ENCODE data around the gene OARD1. TPM values are rescaled to one million over a fixed set of nuclear protein-coding genes. Genes with fewer than 3 reads are reported as not detected.

OARD1 gene
- polyA plus RNA-seq, 1 donor: 19.1 TPM

DNA sequence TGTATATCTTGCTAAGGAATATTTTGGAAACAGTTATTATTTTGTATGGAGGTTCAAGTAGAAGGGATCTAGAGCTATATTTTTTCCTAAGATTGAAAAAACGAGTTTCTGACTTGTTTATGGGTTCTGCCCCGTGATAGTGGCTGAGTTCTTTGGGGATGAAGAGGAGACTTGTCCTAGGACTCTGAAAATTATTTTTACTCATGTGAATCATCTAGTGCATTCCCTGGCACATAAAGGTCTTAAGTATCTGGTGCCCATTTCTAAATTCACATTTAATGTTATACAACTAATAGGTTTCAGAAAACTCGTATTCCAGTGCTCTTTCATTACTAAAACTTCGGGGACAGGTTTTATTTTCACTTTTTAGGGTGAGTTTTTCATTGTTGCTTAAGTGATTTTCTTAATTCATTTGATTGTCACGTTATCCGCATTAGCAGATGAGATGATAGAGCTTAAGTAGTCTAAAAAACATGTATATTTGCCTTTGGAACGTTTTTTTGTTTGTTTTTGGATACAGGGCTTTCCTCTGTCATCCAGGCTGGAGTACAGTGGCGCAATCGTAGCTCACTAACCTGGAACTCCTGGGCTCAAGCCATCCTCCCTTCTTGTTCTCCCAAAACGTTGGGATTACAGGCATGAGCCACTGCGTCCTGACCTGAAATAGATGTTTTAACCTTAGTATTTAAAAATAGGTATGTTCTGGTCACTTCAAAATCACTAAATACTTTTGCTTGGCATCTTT lies 2.7 kb upstream of the OARD1 start:
- DNase-seq: no peak

DNA sequence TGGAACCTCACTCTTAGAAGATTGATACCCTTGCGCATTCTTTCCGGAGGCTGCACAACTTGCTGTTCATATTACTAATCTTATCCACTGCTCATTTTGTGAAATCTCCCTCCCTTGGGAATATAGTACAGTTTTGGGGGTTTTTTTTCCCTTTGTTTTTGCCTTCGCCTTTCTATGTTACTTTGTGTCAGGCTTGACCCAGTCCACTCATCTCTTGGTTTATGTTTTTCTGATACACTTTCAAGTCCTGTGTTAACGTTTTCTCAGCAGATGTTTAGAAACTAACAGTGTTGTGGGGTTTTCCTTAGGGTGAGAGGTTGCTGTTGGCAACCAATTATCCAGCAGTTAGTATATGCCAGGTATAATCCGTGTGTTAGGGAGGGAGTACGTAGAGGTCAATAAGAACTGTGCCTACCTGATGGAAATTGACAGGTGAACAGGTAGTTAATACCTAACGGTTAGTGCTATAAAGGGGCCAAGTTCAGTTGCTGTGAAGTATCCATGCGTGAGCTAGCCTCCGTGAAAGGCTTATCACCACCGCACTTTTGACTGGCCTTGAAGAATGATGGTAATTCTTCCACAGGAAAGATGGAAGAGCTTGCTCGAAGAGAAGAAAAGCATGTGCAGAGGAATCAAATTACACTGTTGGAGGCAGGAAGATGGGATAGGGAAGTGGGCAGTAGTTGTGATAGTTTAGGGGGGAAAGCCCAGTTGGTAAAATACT lies 2.0 kb upstream of the OARD1 start:
- DNase-seq: peak; percentile 23

- peak; percentile 82 for DNase-seq
Observed at GRCh38 chr6:41073203-41073967, 1.2 kb upstream of the OARD1 start.

DNA sequence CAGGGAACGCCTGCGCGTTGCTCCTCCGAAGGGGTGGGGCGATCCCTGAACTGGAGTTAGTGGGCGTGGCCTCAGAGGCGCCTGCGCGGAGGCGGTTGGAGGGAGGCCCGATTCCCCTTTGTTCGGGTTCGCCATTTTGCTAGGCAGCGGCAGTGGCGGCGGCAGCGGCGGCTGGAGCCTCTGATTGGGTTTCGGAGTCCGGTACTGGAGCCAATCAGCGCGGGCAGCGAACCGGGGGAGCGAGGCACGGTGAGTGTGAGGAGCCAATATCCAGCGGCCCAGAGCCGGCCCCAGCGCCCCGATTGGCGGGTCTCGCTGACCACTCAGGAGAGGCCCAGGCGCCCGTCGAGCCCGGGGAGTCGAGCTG lies 663 bp upstream of the OARD1 start, which contains the start of gene NFYA:
Gene NFYA, plus strand, starts transcription at position 139 of the 367 bp plus-strand sequence. CDS start 6,116 bp downstream, outside the sequence.
- no peak for DNase-seq

DNA sequence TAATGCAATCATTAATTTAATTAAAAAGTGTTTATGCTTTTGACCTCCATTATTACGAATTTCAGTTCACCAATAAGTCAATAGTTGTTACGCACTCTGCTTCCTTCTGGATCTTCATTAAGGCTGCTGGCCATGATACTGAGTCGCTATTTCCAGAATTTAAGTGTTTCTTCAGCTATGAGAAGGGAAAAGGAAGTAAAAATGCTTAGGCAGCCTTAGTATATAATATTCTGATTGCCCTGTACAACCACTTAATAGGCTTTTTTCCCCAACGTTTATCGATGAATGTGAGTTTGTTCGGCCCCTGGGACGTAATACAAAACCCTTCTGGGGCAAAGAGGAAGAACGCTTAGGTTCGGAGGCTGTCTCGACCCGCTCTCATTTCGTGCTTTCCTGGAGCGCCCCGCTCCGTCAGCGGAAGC lies 644 bp downstream of the OARD1 start:
- no peak for DNase-seq

GRCh38 chr6:41066867-41067304 lies 5.3 kb downstream of the OARD1 start:
- DNase-seq: peak; percentile 80

GRCh38 chr6:41065550-41066026 lies 6.6 kb downstream of the OARD1 start:
- no peak for DNase-seq

GRCh38 chr6:41064841-41065240 lies 7.3 kb downstream of the OARD1 start:
- no peak for DNase-seq

DNA sequence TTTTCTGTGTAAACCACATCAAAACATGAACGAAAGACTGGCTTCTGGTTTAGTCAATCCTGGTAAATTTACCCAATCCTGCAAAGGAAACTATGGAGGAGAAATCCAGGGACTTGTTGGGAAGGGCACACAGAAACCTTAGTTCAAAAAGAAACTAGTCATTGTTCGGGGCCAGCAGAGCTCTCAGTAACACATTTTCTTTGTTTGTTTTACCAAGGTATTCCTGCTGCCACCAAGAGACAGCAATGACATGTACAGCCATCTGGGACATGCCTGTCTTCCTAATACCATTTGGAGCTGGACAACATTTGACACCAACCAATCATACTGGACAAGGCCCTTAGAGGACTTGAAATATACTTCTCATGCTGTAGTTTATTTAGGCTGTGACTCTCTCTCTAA lies 8.3 kb downstream of the OARD1 start:
- DNase-seq: no peak

- DNase-seq: no peak
Observed at GRCh38 chr6:41062056-41062455, 10.1 kb downstream of the OARD1 start.

- DNase-seq: no peak
Observed at GRCh38 chr6:41061196-41061726, 10.9 kb downstream of the OARD1 start.

GRCh38 chr6:41059556-41059955 lies 12.6 kb downstream of the OARD1 start:
- no peak for DNase-seq

DNA sequence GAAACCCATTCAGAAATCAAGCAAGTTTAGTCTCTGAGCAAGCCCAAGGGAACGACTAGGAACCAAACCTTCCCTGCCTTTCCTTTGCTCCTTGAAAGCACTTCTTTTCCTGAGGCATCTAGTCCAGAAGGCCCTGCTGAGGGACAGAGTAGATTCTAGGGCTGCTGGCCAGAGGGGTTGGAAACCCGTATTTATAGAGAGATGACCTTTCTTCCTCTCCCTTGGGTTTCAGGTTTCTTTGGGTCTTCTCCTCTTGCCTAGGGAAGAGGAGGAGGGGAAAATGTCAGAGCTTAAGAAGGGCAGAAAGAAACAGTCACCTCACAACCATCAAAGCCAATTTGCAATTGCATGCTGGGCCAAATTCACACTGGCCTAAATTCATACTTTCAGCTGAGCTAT lies 13.4 kb downstream of the OARD1 start:
- DNase-seq: no peak

GRCh38 chr6:41056768-41057490 lies 15.2 kb downstream of the OARD1 start:
- no peak for DNase-seq

GRCh38 chr6:41055149-41055548 lies 17.0 kb downstream of the OARD1 start:
- no peak for DNase-seq

- no peak for DNase-seq
Observed at GRCh38 chr6:41054511-41054910, 17.6 kb downstream of the OARD1 start.

GRCh38 chr6:41053041-41053440 lies 19.1 kb downstream of the OARD1 start, which contains the start of gene APOBEC2:
APOBEC2 (plus strand) TSS chr6:41053202; CDS start chr6:41053348, 146 bp downstream.
- DNase-seq: peak; percentile 31

- no peak for DNase-seq
Observed at GRCh38 chr6:41051873-41052272, 20.3 kb downstream of the OARD1 start.

GRCh38 chr6:41050536-41050935 lies 21.6 kb downstream of the OARD1 start:
- DNase-seq: no peak

DNA sequence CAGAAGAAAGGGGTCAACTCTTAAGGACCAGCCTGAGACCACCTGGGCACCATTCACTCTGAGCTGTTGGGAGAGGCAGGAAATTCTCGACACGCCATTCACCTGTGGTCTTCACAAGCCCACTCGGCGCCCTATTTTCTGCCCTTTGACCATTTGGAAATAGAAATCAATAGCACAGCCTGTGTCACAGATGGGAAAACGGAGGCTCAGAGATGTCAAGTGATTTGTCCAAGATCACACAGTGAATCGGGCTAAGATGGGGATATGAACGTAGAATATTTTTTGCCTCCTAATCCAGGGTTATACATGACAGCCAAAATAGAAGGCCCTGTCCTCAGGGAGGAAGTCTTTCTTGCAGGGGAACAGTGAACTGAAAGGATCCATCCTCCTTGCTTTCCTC lies 22.2 kb downstream of the OARD1 start:
- no peak for DNase-seq

- DNase-seq: no peak
Observed at GRCh38 chr6:41049521-41049920, 22.6 kb downstream of the OARD1 start.
